Psoas muscle (tissue), 8 donors: ENCODE results near the gene CPNE2. TPM values are rescaled to one million over a fixed set of nuclear protein-coding genes. Genes with fewer than 3 reads are reported as not detected.

Experiments used
- ATAC-seq, 4 donors: fragments of 200-7000 bp; cut with Tn5 transposase; one replicate each; pipeline ENCODE4 v1.9.1; 2020; ENCODE audit warnings: moderate library complexity in 3 of 4, mild to moderate bottlenecking in 2 of 4
- DNase-seq, 2 donors: peaks; one replicate each; pipeline ENCODE4 v3.0.0-alpha.2; 2020
- H3K27ac ChIP-seq: fragments of 200-600 bp; one replicate; pipeline ENCODE4 v1.8.0; 2022
- H3K27me3 ChIP-seq, 3 donors: fragments of 200-600 bp in 1 of 3; one replicate each; pipeline versions ENCODE4 v1.6.1 to v1.8.0; 2013 to 2022; ENCODE audit warnings: low read length in 2 of 3, mild to moderate bottlenecking in 2 of 3, moderate library complexity in 1 of 3; ENCODE audit not compliant: insufficient read depth in 3 of 3
- H3K36me3 ChIP-seq, 2 donors: fragments of 200-600 bp in 1 of 2; one replicate each; pipeline versions ENCODE4 v1.6.1 to v1.8.0; 2013 to 2022; ENCODE audit warnings: low read depth in 1 of 2, mild to moderate bottlenecking in 1 of 2, moderate library complexity in 1 of 2; ENCODE audit not compliant: insufficient read depth in 1 of 2
- H3K4me1 ChIP-seq: fragments of 200-600 bp; one replicate; pipeline ENCODE4 v1.8.0; 2022
- H3K4me3 ChIP-seq: fragments of 200-600 bp; one replicate; pipeline ENCODE4 v1.8.0; 2022; ENCODE audit warnings: mild to moderate bottlenecking
- H3K9me3 ChIP-seq: fragments of 200-600 bp; one replicate; pipeline ENCODE4 v1.8.0; 2022
- CTCF ChIP-seq: fragments of 200-600 bp; IDR thresholded peaks from one replicate; pipeline ENCODE4 v1.8.0; 2022; ENCODE audit warnings: antibody characterized with exemption
- WGBS, 3 donors: extraction: QIAGEN DNeasy Blood & Tissue Kit; methylation state at CpG; one replicate each; pipeline versions ENCODE4 v1.1.6 to v1.1.7; 2013; 5-methylcytosine and 5-hydroxymethylcytosine counted together
- intact Hi-C, 2 donors: fragments of 100-400 bp; cut with DNase I; formaldehyde crosslinking; loops; one replicate each; pipeline versions ENCODE4 v1.11.0 to v1.14.2; 2022
- polyA plus RNA-seq, 3 donors: library from polyadenylated mRNA; stranded (reverse); fragments of 200-250 nt; gene quantifications; one replicate each; pipeline ENCODE4 v1.2.3, GENCODE V29; 2013
- total RNA-seq, 4 donors: library from RNA; stranded (reverse); fragmentation: NEBNext Ultra II Directional in 2 of 4; extraction: Animal tissue kit (Norgen Biotek cat#: 25700) in 2 of 4; gene quantifications; one replicate each; pipeline versions ENCODE4 v1.2.1 to v1.2.4, GENCODE V29; 2021 to 2023
- donor health status: healthy with polysubstance abuse.
- donor health status: DM: no; HTN: no; CAD: no; lungs with moderate emphysema.
- donor health status: Bipolar disorder and iron deficiency.
- donor health status: healthy.
- donor health status: DM: yes; HTN: yes; CAD: no.
- donor health status: DM: no; HTN: no; CAD: no.
- donor health status: DM: no; HTN: no; CAD: no.
- donor health status: DM: yes; HTN: yes; CAD: no.

CPNE2 gene
- total and polyA plus RNA-seq, 7 donors, result 8.1 to 16.9 (median 12.4) TPM

GRCh38 chr16:57184113-57184512 lies 91.7 kb downstream of the CPNE2 start:
- Histone ChIP-seq H3K4me3 (no peak overlapping the region), H3K9me3 (no peaks in the 10 kb centered on the region), H3K27me3 (no peaks in the 10 kb centered on the region), H3K27ac (no peak overlapping the region), H3K36me3 (no peaks in the 10 kb centered on the region), H3K4me1 (peaks cover 23% of the 10 kb centered on the region)
- ATAC-seq (no peak), DNase-seq (no peak)
- TF ChIP-seq CTCF, result no peak
- intact Hi-C loops, result no loop called here
- WGBS, 3 donors, result 94 to 98% (median 96%) methylated on average over 4 of the region's 4 CpGs

- Histone ChIP-seq H3K27ac (peak overlapping the region; percentile 96), H3K4me1 (peaks cover 18% of the 10 kb centered on the region), H3K9me3 (no peaks in the 10 kb centered on the region), H3K36me3 (no peaks in the 10 kb centered on the region), H3K27me3 (no peaks in the 10 kb centered on the region), H3K4me3 (peak overlapping the region; percentile 93)
- 11 to 14% (median 12%) methylated on average over 15 of the region's 15 CpGs for WGBS, 3 donors
- ATAC-seq (no peak), DNase-seq (no peak)
- intact Hi-C loops, result loop anchor here (5.0 kb wide), 1 partner anchor 57 kb away; no protein-coding TSS in a partner anchor
- TF ChIP-seq CTCF, result no peak
Measured at GRCh38 chr16:57184887-57185445, 92.6 kb downstream of the CPNE2 start.

GRCh38 chr16:57185446-57185944 lies 93.1 kb downstream of the CPNE2 start:
- DNase-seq (peak in 1 of 2 donors; percentile 45), ATAC-seq (peak; percentile 33 to 57 (median 40))
- WGBS, 3 donors, result 0 to 1% (median 0%) methylated on average over 37 of the region's 37 CpGs
- peak overlapping the region; percentile 96 for H3K27ac ChIP-seq
- H3K9me3 ChIP-seq, result no peaks in the 10 kb centered on the region
- H3K27me3 ChIP-seq, result no peaks in the 10 kb centered on the region
- no peaks in the 10 kb centered on the region for H3K36me3 ChIP-seq
- H3K4me1 ChIP-seq, result peaks cover 18% of the 10 kb centered on the region
- peak overlapping the region; percentile 93 for H3K4me3 ChIP-seq
- no peak for TF ChIP-seq CTCF
- intact Hi-C loops, result loop anchor here (5.0 kb wide), 1 partner anchor 57 kb away; no protein-coding TSS in a partner anchor

GRCh38 chr16:57185945-57186871 lies 93.8 kb downstream of the CPNE2 start, which contains the start of the genes PSME3IP1 and RSPRY1:
Gene PSME3IP1, minus strand, starts transcription at chr16:57186039. Its CDS starts 12,185 bp downstream, at chr16:57173854.
Gene RSPRY1, plus strand, starts transcription at chr16:57186329. Its CDS starts 18,330 bp downstream, at chr16:57204659.
- Histone ChIP-seq H3K27ac (peak within 1 kb of the TSS; percentile 96), H3K4me1 (peaks cover 25% of the 10 kb centered on the region), H3K4me3 (peak within 1 kb of the TSS; percentile 93), H3K9me3 (no peaks in the 10 kb centered on the region), H3K27me3 (no peaks in the 10 kb centered on the region), H3K36me3 (no peaks in the 10 kb centered on the region)
- ATAC-seq, result peak; percentile 95 to 98 (median 97)
- 0 to 1% (median 0%) methylated on average over 63 to 64 of the region's 64 CpGs for WGBS, 3 donors
- peak; percentile 96 to 98 for DNase-seq
- TF ChIP-seq CTCF, result no peak
- intact Hi-C loops, result loop anchor here (5.0 kb wide), 1 partner anchor 56 kb away; no protein-coding TSS in a partner anchor
